ENCODE results near the gene SAMD8. TPM values are rescaled to one million over a fixed set of nuclear protein-coding genes. Genes with fewer than 3 reads are reported as not detected.
A peak's percentile ranks its signal among the peaks of the same experiment; 100 is the strongest.
"Not testable (repeated sequence)": the region's sequence is repeated elsewhere in the genome, so short reads cannot be mapped to it uniquely, and the experiment has no call there.

Gene SAMD8
- total RNA-seq, 1 donor from 2014 or later, result 17.7 TPM

- H3K4me1 ChIP-seq (ENCODE audit: control insufficient read depth in 3 of 3, insufficient read depth in 3 of 3, low read length in 3 of 3), result peaks cover 4 to 10% (median 4%) of the 10 kb centered on the region in 3 donors
- no peaks in the 10 kb centered on the region for H3K27me3 ChIP-seq (ENCODE audit: control insufficient read depth in 3 of 3, insufficient read depth in 3 of 3, low read length in 3 of 3)
- H3K27ac ChIP-seq (ENCODE audit: low read depth, low read length), result no peak overlapping the region
- H3K9ac ChIP-seq (ENCODE audit: low read depth in 1 of 3, low read length in 3 of 3), result no peak overlapping the region
- peaks cover 0 to 4% (median 0%) of the 10 kb centered on the region in 3 donors for H3K36me3 ChIP-seq (ENCODE audit: control insufficient read depth in 3 of 3, insufficient read depth in 3 of 3, low read length in 3 of 3)
- H3K9me3 ChIP-seq (ENCODE audit: control insufficient read depth in 3 of 3, low read length in 3 of 3), result no peaks in the 10 kb centered on the region
- H3K4me3 ChIP-seq (ENCODE audit: low read length in 3 of 3), result no peak overlapping the region
Observed at GRCh38 chr10:75129537-75129936, 18.1 kb downstream of the SAMD8 start.

- H3K4me1 ChIP-seq (ENCODE audit: control insufficient read depth in 3 of 3, insufficient read depth in 3 of 3, low read length in 3 of 3); H3K36me3 ChIP-seq (ENCODE audit: control insufficient read depth in 3 of 3, insufficient read depth in 3 of 3, low read length in 3 of 3); H3K9me3 ChIP-seq (ENCODE audit: control insufficient read depth in 3 of 3, low read length in 3 of 3); H3K27ac ChIP-seq (ENCODE audit: low read depth, low read length); H3K4me3 ChIP-seq (ENCODE audit: low read length in 3 of 3); H3K27me3 ChIP-seq (ENCODE audit: control insufficient read depth in 3 of 3, insufficient read depth in 3 of 3, low read length in 3 of 3); H3K9ac ChIP-seq (ENCODE audit: low read depth in 1 of 3, low read length in 3 of 3): not testable (repeated sequence)
Observed at GRCh38 chr10:75133701-75134100, 22.2 kb downstream of the SAMD8 start.

- H3K27me3 ChIP-seq (ENCODE audit: control insufficient read depth in 3 of 3, insufficient read depth in 3 of 3, low read length in 3 of 3), result no peaks in the 10 kb centered on the region
- H3K4me1 ChIP-seq (ENCODE audit: control insufficient read depth in 3 of 3, insufficient read depth in 3 of 3, low read length in 3 of 3), result peaks cover 0 to 6% (median 0%) of the 10 kb centered on the region in 3 donors
- no peaks in the 10 kb centered on the region for H3K36me3 ChIP-seq (ENCODE audit: control insufficient read depth in 3 of 3, insufficient read depth in 3 of 3, low read length in 3 of 3)
- H3K27ac ChIP-seq (ENCODE audit: low read depth, low read length), result no peak overlapping the region
- no peaks in the 10 kb centered on the region for H3K9me3 ChIP-seq (ENCODE audit: control insufficient read depth in 3 of 3, low read length in 3 of 3)
- H3K4me3 ChIP-seq (ENCODE audit: low read length in 3 of 3), result no peak overlapping the region
- no peak overlapping the region for H3K9ac ChIP-seq (ENCODE audit: low read depth in 1 of 3, low read length in 3 of 3)
Observed at GRCh38 chr10:75136346-75136745, 24.9 kb downstream of the SAMD8 start.

- Histone ChIP-seq H3K27me3 (ENCODE audit: control insufficient read depth in 3 of 3, insufficient read depth in 3 of 3, low read length in 3 of 3) (no peaks in the 10 kb centered on the region), H3K36me3 (ENCODE audit: control insufficient read depth in 3 of 3, insufficient read depth in 3 of 3, low read length in 3 of 3) (no peaks in the 10 kb centered on the region), H3K9ac (ENCODE audit: low read depth in 1 of 3, low read length in 3 of 3) (peak overlapping the region in 1 of 3 donors; percentile 3), H3K27ac (ENCODE audit: low read depth, low read length) (peak overlapping the region; percentile 1), H3K9me3 (ENCODE audit: control insufficient read depth in 3 of 3, low read length in 3 of 3) (no peaks in the 10 kb centered on the region), H3K4me1 (ENCODE audit: control insufficient read depth in 3 of 3, insufficient read depth in 3 of 3, low read length in 3 of 3) (peaks cover 0 to 6% (median 0%) of the 10 kb centered on the region in 3 donors), H3K4me3 (ENCODE audit: low read length in 3 of 3) (no peak overlapping the region)
Observed at GRCh38 chr10:75137533-75138438, 26.3 kb downstream of the SAMD8 start.

GRCh38 chr10:75140246-75140645, 28.8 kb downstream of the SAMD8 start:
- Histone ChIP-seq H3K9ac (ENCODE audit: low read depth in 1 of 3, low read length in 3 of 3) (no peak overlapping the region), H3K27me3 (ENCODE audit: control insufficient read depth in 3 of 3, insufficient read depth in 3 of 3, low read length in 3 of 3) (no peaks in the 10 kb centered on the region), H3K27ac (ENCODE audit: low read depth, low read length) (no peak overlapping the region), H3K4me3 (ENCODE audit: low read length in 3 of 3) (no peak overlapping the region), H3K4me1 (ENCODE audit: control insufficient read depth in 3 of 3, insufficient read depth in 3 of 3, low read length in 3 of 3) (peaks cover 0 to 6% (median 3%) of the 10 kb centered on the region in 3 donors), H3K36me3 (ENCODE audit: control insufficient read depth in 3 of 3, insufficient read depth in 3 of 3, low read length in 3 of 3) (no peaks in the 10 kb centered on the region), H3K9me3 (ENCODE audit: control insufficient read depth in 3 of 3, low read length in 3 of 3) (no peaks in the 10 kb centered on the region)

- H3K4me1 ChIP-seq (ENCODE audit: control insufficient read depth in 3 of 3, insufficient read depth in 3 of 3, low read length in 3 of 3), result peaks cover 0 to 3% (median 3%) of the 10 kb centered on the region in 3 donors
- no peak overlapping the region for H3K27ac ChIP-seq (ENCODE audit: low read depth, low read length)
Observed at GRCh38 chr10:75143353-75143752, 31.9 kb downstream of the SAMD8 start.

GRCh38 chr10:75145590-75145989, 34.1 kb downstream of the SAMD8 start:
- H3K27ac ChIP-seq (ENCODE audit: low read depth, low read length), result no peak overlapping the region
- no peaks in the 10 kb centered on the region for H3K9me3 ChIP-seq (ENCODE audit: control insufficient read depth in 3 of 3, low read length in 3 of 3)
- peaks cover 0 to 3% (median 3%) of the 10 kb centered on the region in 3 donors for H3K4me1 ChIP-seq (ENCODE audit: control insufficient read depth in 3 of 3, insufficient read depth in 3 of 3, low read length in 3 of 3)
- H3K9ac ChIP-seq (ENCODE audit: low read depth in 1 of 3, low read length in 3 of 3), result no peak overlapping the region
- H3K36me3 ChIP-seq (ENCODE audit: control insufficient read depth in 3 of 3, insufficient read depth in 3 of 3, low read length in 3 of 3), result peaks cover 0 to 4% (median under 1%) of the 10 kb centered on the region in 3 donors
- no peaks in the 10 kb centered on the region for H3K27me3 ChIP-seq (ENCODE audit: control insufficient read depth in 3 of 3, insufficient read depth in 3 of 3, low read length in 3 of 3)
- no peak overlapping the region for H3K4me3 ChIP-seq (ENCODE audit: low read length in 3 of 3)

More at GRCh38 chr10:75143353-75143752, 31.9 kb downstream of the SAMD8 start:
- H3K27me3 ChIP-seq (ENCODE audit: control insufficient read depth in 3 of 3, insufficient read depth in 3 of 3, low read length in 3 of 3), result no peaks in the 10 kb centered on the region
- H3K9ac ChIP-seq (ENCODE audit: low read depth in 1 of 3, low read length in 3 of 3), result no peak overlapping the region
- no peaks in the 10 kb centered on the region for H3K9me3 ChIP-seq (ENCODE audit: control insufficient read depth in 3 of 3, low read length in 3 of 3)
- H3K4me3 ChIP-seq (ENCODE audit: low read length in 3 of 3), result no peak overlapping the region
- H3K36me3 ChIP-seq (ENCODE audit: control insufficient read depth in 3 of 3, insufficient read depth in 3 of 3, low read length in 3 of 3), result no peaks in the 10 kb centered on the region

GRCh38 chr10:75146780-75147179, 35.3 kb downstream of the SAMD8 start:
- Histone ChIP-seq H3K27ac (ENCODE audit: low read depth, low read length) (no peak overlapping the region), H3K27me3 (ENCODE audit: control insufficient read depth in 3 of 3, insufficient read depth in 3 of 3, low read length in 3 of 3) (no peaks in the 10 kb centered on the region), H3K4me1 (ENCODE audit: control insufficient read depth in 3 of 3, insufficient read depth in 3 of 3, low read length in 3 of 3) (peaks cover 0 to 3% (median 3%) of the 10 kb centered on the region in 3 donors), H3K9ac (ENCODE audit: low read depth in 1 of 3, low read length in 3 of 3) (no peak overlapping the region), H3K9me3 (ENCODE audit: control insufficient read depth in 3 of 3, low read length in 3 of 3) (no peaks in the 10 kb centered on the region), H3K36me3 (ENCODE audit: control insufficient read depth in 3 of 3, insufficient read depth in 3 of 3, low read length in 3 of 3) (peaks cover 0 to 13% (median 4%) of the 10 kb centered on the region in 3 donors), H3K4me3 (ENCODE audit: low read length in 3 of 3) (no peak overlapping the region)

- Histone ChIP-seq H3K27me3 (ENCODE audit: control insufficient read depth in 3 of 3, insufficient read depth in 3 of 3, low read length in 3 of 3) (no peaks in the 10 kb centered on the region), H3K9ac (ENCODE audit: low read depth in 1 of 3, low read length in 3 of 3) (no peak overlapping the region), H3K27ac (ENCODE audit: low read depth, low read length) (no peak overlapping the region), H3K4me1 (ENCODE audit: control insufficient read depth in 3 of 3, insufficient read depth in 3 of 3, low read length in 3 of 3) (peaks cover 0 to under 1% (median 0%) of the 10 kb centered on the region in 3 donors), H3K36me3 (ENCODE audit: control insufficient read depth in 3 of 3, insufficient read depth in 3 of 3, low read length in 3 of 3) (peaks cover 0 to 24% (median 6%) of the 10 kb centered on the region in 3 donors), H3K4me3 (ENCODE audit: low read length in 3 of 3) (no peak overlapping the region), H3K9me3 (ENCODE audit: control insufficient read depth in 3 of 3, low read length in 3 of 3) (no peaks in the 10 kb centered on the region)
Observed at GRCh38 chr10:75150656-75151055, 39.2 kb downstream of the SAMD8 start.

GRCh38 chr10:75159519-75159918, 48.1 kb downstream of the SAMD8 start:
- Histone ChIP-seq H3K9ac (ENCODE audit: low read depth in 1 of 3, low read length in 3 of 3) (no peak overlapping the region), H3K4me3 (ENCODE audit: low read length in 3 of 3) (no peak overlapping the region), H3K27ac (ENCODE audit: low read depth, low read length) (no peak overlapping the region), H3K36me3 (ENCODE audit: control insufficient read depth in 3 of 3, insufficient read depth in 3 of 3, low read length in 3 of 3) (no peaks in the 10 kb centered on the region), H3K4me1 (ENCODE audit: control insufficient read depth in 3 of 3, insufficient read depth in 3 of 3, low read length in 3 of 3) (peaks cover 2 to 17% (median 7%) of the 10 kb centered on the region in 3 donors), H3K9me3 (ENCODE audit: control insufficient read depth in 3 of 3, low read length in 3 of 3) (no peaks in the 10 kb centered on the region), H3K27me3 (ENCODE audit: control insufficient read depth in 3 of 3, insufficient read depth in 3 of 3, low read length in 3 of 3) (no peaks in the 10 kb centered on the region)
